ENCODE measurements around the gene ISOC1.
A peak's percentile ranks its signal among the peaks of the same experiment; 100 is the strongest.

The ISOC1 gene

GRCh38 chr5:129082225-129083136 is 12.1 kb upstream of the ISOC1 start:
- H3F3A ChIP-seq (ENCODE audit: control insufficient read depth, insufficient read depth): no peaks in the 10 kb centered on the region
- TF ChIP-seq EZH2phosphoT487 (IDR thresholded peaks at IDR 0.05; ENCODE audit: borderline replicate concordance, low read length) (no peak), CTCF (IDR thresholded peaks at IDR 0.05; ENCODE audit: low read depth, low read length, poor library complexity, severe bottlenecking) (no peak)
- H3K27ac ChIP-seq (ENCODE audit: low read depth, low read length): no peak overlapping the region
- H3K4me2 ChIP-seq (ENCODE audit: low read length): no peak overlapping the region
- no peaks in the 10 kb centered on the region for H3K9me3 ChIP-seq (ENCODE audit: control insufficient read depth, insufficient read depth, low read length)
- H3K27me3 ChIP-seq (ENCODE audit: control insufficient read depth, low read length): no peaks in the 10 kb centered on the region; the same call in 1 of the 2 replicates
- no peak overlapping the region for H3K4me3 ChIP-seq (ENCODE audit: low read length)
- H3K36me3 ChIP-seq (ENCODE audit: control insufficient read depth, low read length): no peaks in the 10 kb centered on the region
- H4K20me1 ChIP-seq (ENCODE audit: control insufficient read depth, insufficient read depth, low read depth, low read length): no peaks in the 10 kb centered on the region
- H3K4me1 ChIP-seq (ENCODE audit: control insufficient read depth, low read length): no peaks in the 10 kb centered on the region
- no peaks in the 10 kb centered on the region for H3K79me2 ChIP-seq (ENCODE audit: control insufficient read depth, low read length)
- no peaks in the 10 kb centered on the region for H3K9me2 ChIP-seq (replicated peaks; ENCODE audit: control insufficient read depth, low read length)

GRCh38 chr5:129094924-129095899 is 663 bp downstream of the ISOC1 start:
- H3K4me2 ChIP-seq (ENCODE audit: low read length): peak overlapping the region; percentile 93
- H3K9me2 ChIP-seq (replicated peaks; ENCODE audit: control insufficient read depth, low read length): no peaks in the 10 kb centered on the region; the same call in 1 of the 2 replicates
- H3K4me3 ChIP-seq (ENCODE audit: low read length): peak overlapping the region; percentile 88
- no peaks in the 10 kb centered on the region for H4K20me1 ChIP-seq (ENCODE audit: control insufficient read depth, insufficient read depth, low read depth, low read length)
- no peaks in the 10 kb centered on the region for H3K9me3 ChIP-seq (ENCODE audit: control insufficient read depth, insufficient read depth, low read length)
- no peaks in the 10 kb centered on the region for H3F3A ChIP-seq (ENCODE audit: control insufficient read depth, insufficient read depth)
- peaks cover 44% of the 10 kb centered on the region for H3K79me2 ChIP-seq (ENCODE audit: control insufficient read depth, low read length)
- no peaks in the 10 kb centered on the region for H3K27me3 ChIP-seq (ENCODE audit: control insufficient read depth, low read length)
- no peak for TF ChIP-seq EZH2phosphoT487 (IDR thresholded peaks at IDR 0.05; ENCODE audit: borderline replicate concordance, low read length)
- no peak for TF ChIP-seq CTCF (IDR thresholded peaks at IDR 0.05; ENCODE audit: low read depth, low read length, poor library complexity, severe bottlenecking)
- H3K27ac ChIP-seq (ENCODE audit: low read depth, low read length): no peak overlapping the region
- H3K36me3 ChIP-seq (ENCODE audit: control insufficient read depth, low read length): no peaks in the 10 kb centered on the region
- peaks cover 22% of the 10 kb centered on the region for H3K4me1 ChIP-seq (ENCODE audit: control insufficient read depth, low read length)

- Histone ChIP-seq H3K4me2 (ENCODE audit: low read length) (peak overlapping the region; percentile 93), H3K79me2 (ENCODE audit: control insufficient read depth, low read length) (peaks cover 53% of the 10 kb centered on the region), H3K9me2 (replicated peaks; ENCODE audit: control insufficient read depth, low read length) (no peaks in the 10 kb centered on the region; the same call in 1 of the 2 replicates), H3K27me3 (ENCODE audit: control insufficient read depth, low read length) (no peaks in the 10 kb centered on the region), H3K4me3 (ENCODE audit: low read length) (no peak overlapping the region), H3K36me3 (ENCODE audit: control insufficient read depth, low read length) (no peaks in the 10 kb centered on the region), H3K9me3 (ENCODE audit: control insufficient read depth, insufficient read depth, low read length) (no peaks in the 10 kb centered on the region), H3F3A (ENCODE audit: control insufficient read depth, insufficient read depth) (no peaks in the 10 kb centered on the region), H3K4me1 (ENCODE audit: control insufficient read depth, low read length) (peaks cover 22% of the 10 kb centered on the region), H3K27ac (ENCODE audit: low read depth, low read length) (no peak overlapping the region), H4K20me1 (ENCODE audit: control insufficient read depth, insufficient read depth, low read depth, low read length) (no peaks in the 10 kb centered on the region)
- no peak for TF ChIP-seq EZH2phosphoT487 (IDR thresholded peaks at IDR 0.05; ENCODE audit: borderline replicate concordance, low read length)
- TF ChIP-seq CTCF (IDR thresholded peaks at IDR 0.05; ENCODE audit: low read depth, low read length, poor library complexity, severe bottlenecking): no peak
Measured at GRCh38 chr5:129096382-129096991, 1.9 kb downstream of the ISOC1 start.

Data from DOHH2 (cell line).